ENCODE results near the gene INIP. TPM values are rescaled to one million over a fixed set of nuclear protein-coding genes. Genes with fewer than 3 reads are reported as not detected.

INIP gene
- total RNA-seq, 2 donors from 2014 or later = 26.1 to 36.1 TPM

DNA sequence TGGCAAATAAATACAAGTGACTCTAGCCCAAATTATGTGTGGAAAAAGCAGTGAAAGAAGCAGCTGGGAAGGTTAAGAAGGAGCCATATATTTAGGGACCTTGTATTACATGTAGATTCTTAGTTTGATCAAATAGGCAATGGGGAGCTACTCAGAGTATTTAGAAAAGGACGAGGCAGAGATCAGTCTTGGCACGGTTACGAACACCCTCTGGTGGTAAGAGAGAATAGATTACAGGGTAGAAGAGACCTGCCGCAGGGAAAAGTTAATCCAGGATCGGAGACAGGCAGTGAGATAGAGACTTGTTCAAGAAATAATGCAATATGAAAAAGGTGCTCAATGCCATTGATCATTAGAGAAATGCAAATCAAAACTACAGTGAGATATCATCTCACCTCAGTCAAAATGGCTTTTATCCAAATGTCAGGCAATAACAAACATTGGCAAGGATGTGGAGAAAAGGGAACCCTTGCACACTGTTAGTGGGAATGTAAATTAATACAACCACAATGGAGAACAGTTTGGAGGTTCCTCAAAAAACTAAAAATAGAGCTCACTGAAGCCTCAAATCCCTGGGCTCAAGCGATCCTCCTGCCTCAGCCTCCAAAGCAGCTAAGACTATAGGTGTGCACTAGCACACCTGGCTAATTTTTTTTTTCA, 12.0 kb downstream of the INIP start:
- intact Hi-C loops (cut with DNase I) = loop anchor here (10.0 kb wide), 1 partner anchor 251 kb away; no protein-coding TSS in a partner anchor
- Histone ChIP-seq H3K9me3 (no peaks in the 10 kb centered on the region), H3K27me3 (no peaks in the 10 kb centered on the region), H3K4me3 (no peak overlapping the region), H3K27ac (no peak overlapping the region), H3K4me1 (no peaks in the 10 kb centered on the region), H3K9ac (ENCODE audit: low read depth in 2 of 2, low read length in 2 of 2) (no peak overlapping the region), H3K36me3 (no peaks in the 10 kb centered on the region)
- DNase-seq = no peak
- TF ChIP-seq, protein P1, sequence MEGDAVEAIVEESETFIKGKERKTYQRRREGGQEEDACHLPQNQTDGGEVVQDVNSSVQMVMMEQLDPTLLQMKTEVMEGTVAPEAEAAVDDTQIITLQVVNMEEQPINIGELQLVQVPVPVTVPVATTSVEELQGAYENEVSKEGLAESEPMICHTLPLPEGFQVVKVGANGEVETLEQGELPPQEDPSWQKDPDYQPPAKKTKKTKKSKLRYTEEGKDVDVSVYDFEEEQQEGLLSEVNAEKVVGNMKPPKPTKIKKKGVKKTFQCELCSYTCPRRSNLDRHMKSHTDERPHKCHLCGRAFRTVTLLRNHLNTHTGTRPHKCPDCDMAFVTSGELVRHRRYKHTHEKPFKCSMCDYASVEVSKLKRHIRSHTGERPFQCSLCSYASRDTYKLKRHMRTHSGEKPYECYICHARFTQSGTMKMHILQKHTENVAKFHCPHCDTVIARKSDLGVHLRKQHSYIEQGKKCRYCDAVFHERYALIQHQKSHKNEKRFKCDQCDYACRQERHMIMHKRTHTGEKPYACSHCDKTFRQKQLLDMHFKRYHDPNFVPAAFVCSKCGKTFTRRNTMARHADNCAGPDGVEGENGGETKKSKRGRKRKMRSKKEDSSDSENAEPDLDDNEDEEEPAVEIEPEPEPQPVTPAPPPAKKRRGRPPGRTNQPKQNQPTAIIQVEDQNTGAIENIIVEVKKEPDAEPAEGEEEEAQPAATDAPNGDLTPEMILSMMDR (IDR thresholded peaks at IDR 0.05) = peak; percentile 24

DNA sequence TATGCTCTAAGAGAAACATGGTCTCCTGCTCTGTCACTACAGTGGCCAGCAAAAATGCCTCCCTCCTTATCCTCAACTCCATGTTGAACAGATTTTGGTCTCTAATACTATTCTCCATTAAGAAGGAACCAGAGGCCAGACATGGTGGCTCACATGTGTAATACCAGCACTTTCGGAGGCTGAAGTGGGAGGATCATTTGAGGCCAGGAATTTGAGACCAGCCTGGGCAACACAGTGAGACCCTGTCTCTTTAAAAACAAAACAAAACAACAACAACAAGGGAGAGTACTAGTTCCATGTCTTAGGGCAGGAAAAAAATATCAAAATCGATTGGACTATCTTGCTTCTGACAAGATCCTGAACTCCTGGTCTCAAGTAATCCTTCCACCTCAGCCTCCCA, 14.6 kb downstream of the INIP start:
- intact Hi-C loops (cut with DNase I) = loop anchor here (10.0 kb wide), 1 partner anchor 249 kb away; no protein-coding TSS in a partner anchor
- no peak overlapping the region for H3K9ac ChIP-seq (ENCODE audit: low read depth in 2 of 2, low read length in 2 of 2)
- no peaks in the 10 kb centered on the region for H3K36me3 ChIP-seq
- H3K4me3 ChIP-seq = no peak overlapping the region
- H3K27ac ChIP-seq = no peak overlapping the region
- H3K4me1 ChIP-seq = no peaks in the 10 kb centered on the region
- no peaks in the 10 kb centered on the region for H3K9me3 ChIP-seq
- H3K27me3 ChIP-seq = no peaks in the 10 kb centered on the region
- DNase-seq = no peak
- TF ChIP-seq, protein P1 (IDR thresholded peaks at IDR 0.05) = no peak

DNA sequence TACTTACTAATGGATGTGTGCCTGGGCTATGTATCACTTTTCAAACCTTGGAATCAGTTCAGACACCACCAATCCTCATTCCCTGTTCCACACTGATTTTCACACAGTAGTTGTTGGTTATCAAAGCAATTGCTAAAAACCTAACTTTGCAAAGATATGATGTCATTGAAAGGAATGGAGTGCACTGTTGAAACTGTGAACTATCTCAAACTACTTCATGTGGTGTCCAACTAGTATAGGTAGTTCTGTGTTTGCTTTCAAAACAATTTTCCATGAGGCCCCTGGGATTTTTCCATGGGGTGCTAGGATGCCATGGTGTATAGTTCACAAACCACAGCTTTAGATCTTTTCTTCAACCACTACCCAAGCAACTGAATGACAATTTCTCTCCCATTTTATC, 17.8 kb downstream of the INIP start:
- TF ChIP-seq, protein P1 (IDR thresholded peaks at IDR 0.05) = no peak
- H3K4me1 ChIP-seq = no peaks in the 10 kb centered on the region
- H3K27ac ChIP-seq = no peak overlapping the region
- H3K9me3 ChIP-seq = no peaks in the 10 kb centered on the region
- H3K36me3 ChIP-seq = no peaks in the 10 kb centered on the region
- no peaks in the 10 kb centered on the region for H3K27me3 ChIP-seq
- intact Hi-C loops (cut with DNase I) = loop anchor here (10.0 kb wide), 1 partner anchor 245 kb away; no protein-coding TSS in a partner anchor
- no peak overlapping the region for H3K9ac ChIP-seq (ENCODE audit: low read depth in 2 of 2, low read length in 2 of 2)
- DNase-seq = no peak
- no peak overlapping the region for H3K4me3 ChIP-seq

DNA sequence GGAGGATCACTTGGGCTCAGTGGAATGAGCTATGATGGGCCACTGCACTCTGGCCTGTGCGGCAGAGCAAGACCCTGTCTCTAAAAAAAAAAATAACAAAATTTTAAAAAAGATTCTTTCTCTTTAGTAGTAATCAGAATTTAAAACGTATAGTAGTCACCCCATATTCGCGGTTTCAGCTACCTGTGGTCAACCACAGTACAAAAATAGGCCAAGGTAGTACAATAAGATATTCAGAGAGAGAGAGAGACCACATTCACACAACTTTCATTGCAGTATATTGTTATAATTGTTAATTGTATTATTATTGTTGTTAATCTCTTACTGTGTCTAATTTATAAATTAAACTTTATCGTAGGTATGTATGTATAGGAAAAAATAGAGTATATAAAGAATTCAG, 18.7 kb downstream of the INIP start:
- intact Hi-C loops (cut with DNase I) = no loop called here
- TF ChIP-seq, protein P1 (IDR thresholded peaks at IDR 0.05) = no peak
- H3K4me3 ChIP-seq = no peak overlapping the region
- no peaks in the 10 kb centered on the region for H3K27me3 ChIP-seq
- no peaks in the 10 kb centered on the region for H3K36me3 ChIP-seq
- no peak for DNase-seq
- H3K27ac ChIP-seq = no peak overlapping the region
- no peak overlapping the region for H3K9ac ChIP-seq (ENCODE audit: low read depth in 2 of 2, low read length in 2 of 2)
- H3K9me3 ChIP-seq = no peaks in the 10 kb centered on the region
- H3K4me1 ChIP-seq = no peaks in the 10 kb centered on the region

DNA sequence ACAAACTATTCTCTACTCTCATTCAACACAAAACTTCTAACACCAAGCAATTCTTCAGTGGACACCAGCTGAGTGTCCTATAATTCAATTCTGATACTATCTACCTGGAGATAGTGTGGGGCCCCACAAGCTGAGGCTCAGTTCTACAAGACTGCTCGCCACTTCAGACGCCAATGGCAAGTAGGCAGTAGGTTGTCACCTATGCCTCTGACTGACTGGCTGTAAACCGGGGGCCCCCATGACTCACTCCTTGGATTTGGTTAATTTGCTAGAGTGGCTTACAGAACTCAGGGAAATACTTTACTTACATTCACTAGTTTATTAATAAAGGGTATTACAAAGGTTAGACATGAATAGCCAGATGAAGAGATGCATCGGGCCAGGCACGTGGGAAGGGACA, 21.5 kb downstream of the INIP start:
- Histone ChIP-seq H3K9me3 (no peaks in the 10 kb centered on the region), H3K4me3 (no peak overlapping the region), H3K27ac (no peak overlapping the region), H3K27me3 (no peaks in the 10 kb centered on the region), H3K9ac (ENCODE audit: low read depth in 2 of 2, low read length in 2 of 2) (no peak overlapping the region), H3K36me3 (no peaks in the 10 kb centered on the region), H3K4me1 (no peaks in the 10 kb centered on the region)
- intact Hi-C loops (cut with DNase I) = no loop called here
- no peak for DNase-seq
- TF ChIP-seq, protein P1 (IDR thresholded peaks at IDR 0.05) = no peak

Measured in colonic mucosa (tissue), 4 donors.